Omental fat pad (tissue), 4 donors: Measurements from ENCODE around the gene REST. TPM values are rescaled to one million over a fixed set of nuclear protein-coding genes. Genes with fewer than 3 reads are reported as not detected.

Source experiments
- ATAC-seq: fragments of 150-250 bp; one replicate; pipeline ENCODE4 v1.9.1; 2016; ENCODE audit warnings: mild to moderate bottlenecking, moderate library complexity; ENCODE audit not compliant: low FRiP score
- DNase-seq: peaks from one replicate; pipeline ENCODE4 v3.0.0-alpha.2; 2019; ENCODE audit warnings: low spot score
- total RNA-seq, 4 donors: library from RNA; depleted of rRNA; stranded (reverse); fragments of >200 nt; gene quantifications; one replicate each; pipeline ENCODE4 v1.1.0, GENCODE V29; 2016
- TF ChIP-seq, protein P1 (sequence below), 3 donors: fragments of 450-650 bp; IDR thresholded peaks; one replicate each; pipeline ENCODE4 v1.5.1; 2016 to 2017; ENCODE audit warnings: antibody characterized with exemption in 3 of 3, mild to moderate bottlenecking in 3 of 3, moderate library complexity in 2 of 3

REST gene
- total RNA-seq, 4 donors from 2014 or later = 20.7 to 35.5 (median 29.0) TPM

DNA sequence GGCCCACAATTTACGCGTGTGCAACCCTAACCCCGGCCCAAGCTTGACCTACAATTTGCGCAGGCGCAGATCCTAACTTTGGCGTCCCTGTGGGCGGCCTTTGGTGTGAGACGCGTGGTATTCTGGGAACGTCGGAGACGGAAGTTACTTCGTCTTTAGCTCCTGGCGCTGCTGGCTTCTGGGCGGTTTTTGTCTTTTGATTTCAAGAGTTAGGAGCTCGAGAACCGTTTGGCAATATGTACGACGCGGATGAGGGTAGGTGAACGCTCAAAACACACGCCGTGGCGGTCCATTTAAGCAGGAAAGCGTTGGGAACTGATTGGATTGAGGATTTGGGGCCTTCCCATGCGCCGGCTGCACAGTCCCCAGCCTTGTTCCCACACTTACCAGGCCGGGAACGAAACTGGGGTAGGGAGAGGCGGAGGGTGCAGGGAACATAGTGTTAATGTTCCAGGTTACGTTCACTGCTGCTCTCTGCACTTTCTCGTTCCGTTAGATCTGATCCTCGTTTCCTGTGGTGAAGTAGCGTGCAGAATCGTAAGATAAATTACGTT, 71.1 kb downstream of the REST start, which contains the start of gene POLR2B:
Gene POLR2B (plus strand): TSS at position 147 of the 554 bp plus-strand sequence. CDS start 90 bp downstream, at position 237.
- TF ChIP-seq, protein P1, sequence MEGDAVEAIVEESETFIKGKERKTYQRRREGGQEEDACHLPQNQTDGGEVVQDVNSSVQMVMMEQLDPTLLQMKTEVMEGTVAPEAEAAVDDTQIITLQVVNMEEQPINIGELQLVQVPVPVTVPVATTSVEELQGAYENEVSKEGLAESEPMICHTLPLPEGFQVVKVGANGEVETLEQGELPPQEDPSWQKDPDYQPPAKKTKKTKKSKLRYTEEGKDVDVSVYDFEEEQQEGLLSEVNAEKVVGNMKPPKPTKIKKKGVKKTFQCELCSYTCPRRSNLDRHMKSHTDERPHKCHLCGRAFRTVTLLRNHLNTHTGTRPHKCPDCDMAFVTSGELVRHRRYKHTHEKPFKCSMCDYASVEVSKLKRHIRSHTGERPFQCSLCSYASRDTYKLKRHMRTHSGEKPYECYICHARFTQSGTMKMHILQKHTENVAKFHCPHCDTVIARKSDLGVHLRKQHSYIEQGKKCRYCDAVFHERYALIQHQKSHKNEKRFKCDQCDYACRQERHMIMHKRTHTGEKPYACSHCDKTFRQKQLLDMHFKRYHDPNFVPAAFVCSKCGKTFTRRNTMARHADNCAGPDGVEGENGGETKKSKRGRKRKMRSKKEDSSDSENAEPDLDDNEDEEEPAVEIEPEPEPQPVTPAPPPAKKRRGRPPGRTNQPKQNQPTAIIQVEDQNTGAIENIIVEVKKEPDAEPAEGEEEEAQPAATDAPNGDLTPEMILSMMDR (IDR thresholded peaks at IDR 0.05) = no peak
- DNase-seq (peak; percentile 81), ATAC-seq (peak; percentile 77)

DNA sequence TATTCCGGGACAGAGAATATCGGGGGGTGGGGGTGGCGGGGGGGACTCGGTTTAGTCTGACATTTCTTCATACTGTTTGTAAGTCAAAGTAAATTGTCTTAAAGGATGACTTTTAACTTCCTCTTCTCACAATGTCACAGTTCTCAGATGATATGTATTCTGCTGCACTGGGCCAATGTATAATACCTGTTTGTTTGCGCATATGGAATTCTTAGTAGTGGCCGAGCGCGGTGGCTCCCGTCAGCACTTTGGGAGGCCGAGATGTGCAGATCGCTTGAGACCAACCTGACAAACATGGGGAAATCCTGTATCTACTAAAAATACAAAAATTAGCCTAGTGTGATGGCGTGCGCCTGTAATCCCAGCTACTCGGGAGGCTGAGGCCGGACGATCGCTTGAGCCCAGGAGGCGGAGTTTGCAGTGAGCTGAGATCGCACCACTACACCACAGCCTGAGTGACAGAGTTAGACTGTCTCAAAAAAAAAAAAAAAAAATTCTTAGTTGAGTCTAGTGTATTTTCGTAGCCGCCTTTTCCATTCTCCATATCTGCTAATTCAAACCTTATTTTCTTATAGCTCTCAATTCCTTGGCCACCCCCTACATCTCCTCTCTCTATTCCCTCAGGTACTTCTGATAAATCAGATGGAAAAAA, 71.8 kb downstream of the REST start:
- ATAC-seq (no peak), DNase-seq (no peak)
- TF ChIP-seq, protein P1 (IDR thresholded peaks at IDR 0.05) = no peak

DNA sequence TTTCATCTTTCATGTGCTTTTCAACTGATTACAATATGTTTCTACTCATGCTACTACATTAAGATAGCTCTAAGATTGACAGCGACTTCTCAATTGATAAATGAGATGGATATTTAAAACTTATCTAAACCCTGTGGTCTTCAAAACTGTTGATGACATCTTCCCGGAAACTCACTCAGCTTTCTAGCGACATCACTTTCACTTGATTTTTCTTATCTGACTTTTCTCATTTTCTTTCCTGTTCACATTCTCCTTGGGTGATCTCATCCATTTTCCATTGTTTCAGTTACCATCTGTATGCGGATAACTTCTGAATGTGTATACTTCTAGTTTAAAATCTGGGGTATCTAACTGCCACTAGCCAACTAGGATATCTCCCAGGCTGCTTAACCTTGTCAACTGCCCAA, 74.1 kb downstream of the REST start:
- DNase-seq (no peak), ATAC-seq (no peak)
- TF ChIP-seq, protein P1 (IDR thresholded peaks at IDR 0.05) = no peak

DNA sequence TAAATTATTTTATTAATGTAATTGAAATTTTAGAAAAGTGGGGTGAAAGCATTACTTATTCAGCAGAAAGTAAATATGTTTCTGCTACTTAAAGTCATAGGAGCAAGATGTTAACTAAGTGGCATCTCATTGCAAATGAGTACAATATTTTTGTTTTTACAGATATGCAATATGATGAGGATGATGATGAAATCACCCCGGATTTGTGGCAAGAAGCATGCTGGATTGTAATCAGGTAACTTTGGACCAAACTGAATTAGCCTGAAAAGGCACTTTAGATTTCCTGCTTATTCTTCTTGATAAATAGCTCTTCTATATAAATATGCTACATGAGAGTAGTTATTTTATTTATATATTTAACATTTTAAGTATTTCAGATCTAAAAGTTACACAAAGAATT, 78.5 kb downstream of the REST start:
- TF ChIP-seq, protein P1 (IDR thresholded peaks at IDR 0.05) = no peak

DNA sequence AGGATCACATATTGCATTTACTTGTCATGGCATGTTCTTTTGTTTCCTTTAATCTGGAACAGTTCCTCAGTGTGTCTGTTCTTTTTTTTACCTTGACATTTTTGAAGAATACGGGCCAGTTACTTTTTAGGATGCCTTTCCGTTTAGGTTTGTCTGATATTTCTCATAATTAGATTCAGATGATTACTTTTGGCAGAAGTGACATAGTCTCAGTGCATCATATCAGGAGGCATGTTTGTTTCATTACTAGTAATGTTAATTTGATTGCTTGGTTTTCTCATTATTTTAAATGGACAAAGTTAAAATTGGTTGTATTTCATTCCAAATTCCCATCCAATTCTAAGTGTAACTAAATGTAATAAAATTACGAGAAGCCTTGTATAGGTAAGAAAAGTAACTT, 79.3 kb downstream of the REST start:
- TF ChIP-seq, protein P1 (IDR thresholded peaks at IDR 0.05) = no peak
- DNase-seq (no peak), ATAC-seq (no peak)

More for the DNA sequence above, 78.5 kb downstream of the REST start:
- no peak for ATAC-seq
- DNase-seq = no peak

DNA sequence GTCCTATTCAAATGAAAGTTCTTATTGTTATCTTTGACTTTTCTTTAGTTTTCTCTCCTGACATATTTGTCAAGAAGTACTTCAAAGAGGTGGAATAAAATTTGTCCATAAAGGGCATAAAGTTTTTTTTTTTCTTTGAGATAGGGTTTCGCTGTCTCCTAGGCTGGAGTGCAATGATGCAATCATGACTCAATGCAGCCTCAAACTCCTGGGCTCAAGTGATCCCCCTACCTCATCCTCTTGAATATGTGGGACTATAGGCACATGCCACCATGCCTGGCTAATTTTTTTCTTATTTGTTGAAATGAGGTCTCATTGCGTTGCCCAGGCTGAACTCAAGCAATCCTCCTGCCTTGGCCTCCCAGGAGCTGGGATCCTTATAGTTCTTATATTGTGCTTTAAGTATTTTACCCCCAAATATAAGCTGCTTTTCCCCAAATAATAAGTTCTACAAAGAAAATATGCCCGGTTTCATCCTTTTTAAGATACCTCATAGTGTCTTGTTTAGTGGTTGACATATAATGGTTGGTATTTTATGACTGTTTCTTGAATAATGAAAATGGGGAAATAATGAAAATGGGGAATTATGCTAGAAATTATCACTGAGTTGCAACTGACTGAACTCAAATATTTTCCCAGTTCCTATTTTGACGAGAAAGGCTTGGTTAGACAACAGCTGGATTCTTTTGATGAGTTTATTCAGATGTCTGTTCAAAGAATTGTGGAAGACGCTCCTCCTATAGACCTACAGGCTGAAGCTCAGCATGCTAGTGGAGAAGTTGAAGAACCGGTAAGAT, 82.6 kb downstream of the REST start:
- no peak for ATAC-seq
- TF ChIP-seq, protein P1 (IDR thresholded peaks at IDR 0.05) = no peak
- no peak for DNase-seq
